GM12875 (cell line): ENCODE results near the gene CLEC4F.

ENCODE experiments used
- H3K4me3 ChIP-seq: one replicate; pipeline ENCODE4 v1.5.1; 2011; ENCODE audit warnings: low read depth, low read length, control low read depth
- CTCF ChIP-seq: IDR thresholded peaks from 2 replicates; pipeline ENCODE4 v1.5.1; 2011; ENCODE audit warnings: low read depth, mild to moderate bottlenecking, control low read depth, inconsistent platforms, low read length, moderate library complexity, borderline replicate concordance; ENCODE audit not compliant: insufficient read depth

CLEC4F gene

GRCh38 chr2:70826696-70827350 is 6.4 kb upstream of the CLEC4F start:
- H3K4me3 ChIP-seq: no peak overlapping the region
- TF ChIP-seq CTCF: no peak

- no peak for TF ChIP-seq CTCF
- H3K4me3 ChIP-seq: no peak overlapping the region
Observed at GRCh38 chr2:70823249-70823648, 2.9 kb upstream of the CLEC4F start.

GRCh38 chr2:70822843-70823242 is 2.4 kb upstream of the CLEC4F start:
- no peak for TF ChIP-seq CTCF
- no peak overlapping the region for H3K4me3 ChIP-seq

- no peak for TF ChIP-seq CTCF
- H3K4me3 ChIP-seq: no peak overlapping the region
Observed at GRCh38 chr2:70817284-70817954, 3.0 kb downstream of the CLEC4F start.

GRCh38 chr2:70816726-70817125 is 3.7 kb downstream of the CLEC4F start:
- no peak for TF ChIP-seq CTCF
- H3K4me3 ChIP-seq: no peak overlapping the region

- TF ChIP-seq CTCF: no peak
- H3K4me3 ChIP-seq: no peak overlapping the region
Observed at GRCh38 chr2:70808983-70809958, 11.1 kb downstream of the CLEC4F start.
